GM18499 (cell line): Measurements from ENCODE around the gene TMEM107.
"Not testable (repeated sequence)": the region's sequence is repeated elsewhere in the genome, so short reads cannot be mapped to it uniquely, and the experiment has no call there.

ENCODE experiments used
- ATAC-seq: cut with Tn5 transposase; IDR thresholded peaks from one replicate; pipeline ENCODE4 v1.9.1; 2021; ENCODE audit warnings: moderate number of reproducible peaks; ENCODE audit not compliant: insufficient read depth, unreplicated experiment

The TMEM107 gene

DNA sequence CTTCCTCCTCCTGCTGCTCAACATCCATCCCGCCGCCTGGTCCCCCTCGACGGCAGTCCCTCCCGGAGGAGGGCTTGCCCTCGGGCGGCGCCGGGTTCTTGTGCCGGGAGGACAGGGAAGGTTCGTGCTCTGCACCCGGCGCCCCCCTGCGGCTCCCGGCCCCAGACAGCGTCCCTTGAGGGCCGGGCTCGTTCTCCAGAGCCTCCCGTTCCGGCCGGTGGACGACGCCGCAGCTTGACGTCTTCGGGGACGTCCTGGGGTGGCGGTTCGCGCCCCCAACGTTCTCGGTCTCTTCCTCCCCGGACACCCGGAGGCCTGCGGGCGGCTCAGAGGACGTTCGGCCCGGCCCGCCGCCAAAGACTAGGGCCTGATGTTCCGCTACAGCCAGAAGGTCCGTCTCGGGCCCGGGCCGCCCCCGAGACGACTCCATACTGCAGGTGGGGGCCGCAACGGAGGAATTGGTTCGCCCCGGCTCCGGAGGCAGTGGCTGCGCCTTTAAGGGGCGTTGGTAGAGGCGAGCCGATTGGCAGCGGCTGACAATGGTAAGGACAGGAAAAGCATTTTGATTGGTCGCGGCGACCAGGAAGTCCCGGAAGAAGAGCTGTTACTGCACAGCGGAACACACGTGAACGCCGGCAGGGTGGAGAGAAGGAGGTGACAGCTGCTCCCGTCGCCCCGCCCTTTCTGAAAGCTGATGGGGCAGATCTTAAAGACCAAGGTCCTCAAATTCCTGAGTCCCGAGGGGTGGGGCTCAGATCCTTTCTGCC is 13.7 kb upstream of the TMEM107 start, which contains the start of gene BORCS6:
TSS of gene BORCS6 (minus strand) at position 470 of the 767 bp plus-strand sequence. CDS start at position 430, 40 bp downstream.
- peak; percentile 31 for ATAC-seq

DNA sequence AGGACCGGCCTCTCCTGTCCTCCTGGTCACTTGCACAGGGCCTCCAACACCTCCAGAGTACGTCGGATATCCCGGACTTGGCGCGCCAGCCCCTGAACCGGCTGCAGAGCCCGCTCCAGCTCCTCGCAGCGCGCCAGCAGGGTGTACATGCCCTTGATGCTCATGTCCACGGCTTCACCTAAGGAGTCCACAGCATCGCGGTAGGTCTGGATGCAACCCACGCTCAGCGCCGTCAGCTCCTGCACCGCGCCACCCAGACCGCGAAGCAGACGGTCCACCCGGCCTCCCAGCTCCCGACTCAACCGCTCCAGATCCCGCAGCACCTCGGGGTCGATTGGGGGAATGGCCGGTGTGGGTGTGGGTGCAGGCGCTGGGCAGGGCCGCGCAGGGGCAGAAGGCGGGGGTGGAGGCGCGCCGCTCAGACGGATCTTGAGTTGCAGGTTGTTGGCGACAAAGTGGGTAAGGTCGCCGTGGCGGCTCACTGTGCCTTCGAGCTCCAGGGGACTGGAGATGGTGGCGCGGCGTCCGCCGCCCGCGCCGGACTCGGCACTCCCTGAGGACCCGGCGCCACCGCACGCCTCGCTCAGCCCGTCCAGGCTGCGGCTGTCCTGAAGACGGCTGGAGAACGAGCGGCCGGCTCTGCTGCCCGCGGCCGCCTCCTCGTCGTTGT is 13.0 kb upstream of the TMEM107 start:
- no peak for ATAC-seq

- ATAC-seq, result no peak
Measured at GRCh38 chr17:8188263-8188839, 12.2 kb upstream of the TMEM107 start.

DNA sequence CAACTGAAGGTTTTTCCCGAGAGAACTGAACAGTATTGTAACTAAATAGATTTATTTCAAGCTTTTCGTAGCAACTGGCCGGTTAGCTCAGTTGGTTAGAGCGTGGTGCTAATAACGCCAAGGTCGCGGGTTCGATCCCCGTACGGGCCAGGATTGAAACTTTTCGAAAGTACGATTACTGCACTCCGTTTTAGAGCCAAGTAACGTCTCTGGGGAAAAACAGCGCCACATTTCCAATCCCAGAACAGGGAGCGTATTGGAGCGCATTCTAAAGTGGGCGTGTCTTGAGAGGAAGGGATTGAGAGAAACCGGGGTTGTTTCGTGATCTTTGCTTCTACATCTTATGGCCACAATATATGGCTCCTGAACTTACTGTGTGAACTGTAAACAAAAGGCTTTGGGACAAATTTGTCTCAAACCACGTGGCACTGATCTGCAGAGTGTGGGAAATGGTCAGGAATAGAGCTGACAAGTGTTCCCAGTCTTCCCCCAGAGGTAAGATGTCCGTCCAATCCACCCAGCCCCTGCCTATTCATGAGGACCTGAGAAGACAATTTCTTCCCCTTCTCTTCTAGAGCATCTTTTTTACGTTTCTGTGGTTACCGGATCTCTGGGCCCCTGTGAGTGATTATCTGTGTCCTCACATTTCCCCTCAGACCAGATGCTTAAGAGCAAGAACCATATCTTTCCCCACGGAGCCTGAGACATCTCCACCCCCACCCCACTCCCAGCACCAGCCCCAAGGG is 11.5 kb upstream of the TMEM107 start:
- ATAC-seq, result no peak

- ATAC-seq, result no peak
Measured at GRCh38 chr17:8186787-8187516, 10.8 kb upstream of the TMEM107 start.

DNA sequence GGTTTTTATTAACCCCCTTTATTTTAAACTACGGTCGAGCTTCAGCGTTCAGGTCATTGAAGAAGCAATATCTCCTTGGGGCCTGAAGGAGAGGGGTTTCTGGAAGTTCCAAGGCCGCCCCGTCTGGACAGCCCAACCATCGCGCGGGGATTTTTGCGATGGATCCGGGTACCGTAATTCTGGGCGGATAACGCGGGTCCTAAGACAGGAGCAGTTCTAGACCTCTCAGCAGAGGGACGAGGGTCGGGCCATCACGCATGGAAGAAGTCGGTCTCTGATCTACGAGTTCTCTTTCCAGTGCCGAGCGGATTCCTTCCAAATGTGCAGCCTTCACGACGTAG is 10.2 kb upstream of the TMEM107 start:
- ATAC-seq, result no peak

DNA sequence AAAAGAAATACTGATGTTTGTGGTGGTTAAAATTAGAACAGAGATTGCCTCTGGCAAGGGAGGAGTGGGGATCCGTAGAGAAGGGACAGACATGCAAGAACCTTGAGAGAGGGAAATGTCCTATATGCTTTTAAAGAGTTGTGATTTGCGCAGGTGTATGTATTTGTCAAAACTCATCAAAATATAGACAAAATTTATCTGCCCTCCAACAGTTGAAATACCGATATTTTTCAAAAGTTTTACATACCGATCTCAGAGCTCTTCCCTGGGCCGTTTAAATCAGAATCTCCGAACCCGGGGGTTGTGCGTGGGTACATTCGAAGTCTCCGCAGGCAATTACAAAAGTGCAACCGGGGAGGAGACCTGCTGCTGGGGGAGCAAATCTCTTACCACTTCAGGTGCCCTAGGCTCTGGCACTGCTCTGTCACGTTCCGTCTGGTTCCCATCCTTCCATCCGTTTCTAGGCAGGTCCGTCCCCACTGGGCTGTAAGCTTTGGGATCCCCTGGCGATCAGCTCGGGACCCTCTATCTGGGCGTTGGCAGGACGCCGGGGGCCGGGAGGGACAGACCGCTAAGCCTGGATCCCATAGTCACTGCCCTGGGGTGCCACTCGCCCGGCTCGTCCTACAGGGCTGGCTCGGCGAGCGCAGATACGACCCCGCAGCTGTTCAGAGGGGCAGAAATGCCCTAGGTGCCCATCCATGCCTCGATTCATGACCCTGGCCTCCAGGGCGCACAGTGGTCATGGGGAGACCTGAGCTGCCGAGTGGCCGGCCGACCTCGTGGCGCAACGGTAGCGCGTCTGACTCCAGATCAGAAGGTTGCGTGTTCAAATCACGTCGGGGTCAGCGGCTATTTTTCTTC is 9.6 kb upstream of the TMEM107 start:
- no peak for ATAC-seq

DNA sequence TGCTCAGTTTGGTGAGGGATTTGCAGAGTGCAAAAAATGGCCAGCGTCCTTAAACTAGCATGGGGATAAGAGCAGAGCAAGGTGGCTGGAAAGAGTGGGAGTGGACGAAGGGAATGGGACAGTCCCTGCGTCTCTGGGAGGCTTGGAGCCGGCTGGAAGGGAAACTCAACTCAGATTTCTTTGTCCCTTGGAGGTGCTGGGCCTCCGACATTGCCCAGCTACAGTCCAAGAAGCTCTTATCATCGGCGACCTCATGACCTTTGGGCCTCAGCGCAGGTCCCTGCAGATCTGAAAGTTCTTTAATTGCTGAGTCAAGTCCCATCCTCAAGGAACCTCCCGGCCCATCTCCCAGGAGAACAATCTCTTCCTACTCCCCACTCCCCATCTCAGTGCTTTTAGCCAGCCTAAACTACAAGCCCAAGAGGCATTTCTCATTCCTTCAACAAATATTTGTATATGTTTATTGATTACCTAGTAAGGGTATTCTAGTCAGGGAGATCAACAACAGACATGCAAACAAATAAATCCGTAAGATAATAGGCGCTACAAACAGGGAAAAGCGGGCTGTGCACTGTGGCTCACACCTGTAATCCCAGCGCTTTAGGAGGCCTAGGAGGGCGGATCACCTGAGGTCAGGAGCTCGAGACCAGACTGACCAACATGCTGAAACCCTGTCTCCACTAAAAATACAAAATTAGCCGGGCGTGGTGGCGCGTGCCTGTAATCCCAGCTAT is 985 bp upstream of the TMEM107 start:
- ATAC-seq, result no peak

- ATAC-seq, result no peak
Measured at GRCh38 chr17:8175795-8176196, 384 bp downstream of the TMEM107 start.

- no peak for ATAC-seq
Measured at GRCh38 chr17:8173871-8174322, 2.3 kb downstream of the TMEM107 start.

GRCh38 chr17:8173056-8173870 is 2.9 kb downstream of the TMEM107 start:
- ATAC-seq, result peak; percentile 64

GRCh38 chr17:8170186-8170585 is 6.0 kb downstream of the TMEM107 start:
- not testable (repeated sequence) for ATAC-seq

- ATAC-seq, result no peak
Measured at GRCh38 chr17:8167526-8167925, 8.7 kb downstream of the TMEM107 start.

GRCh38 chr17:8166731-8167130 is 9.4 kb downstream of the TMEM107 start:
- ATAC-seq, result no peak

GRCh38 chr17:8164815-8165131 is 11.4 kb downstream of the TMEM107 start:
- ATAC-seq, result no peak

DNA sequence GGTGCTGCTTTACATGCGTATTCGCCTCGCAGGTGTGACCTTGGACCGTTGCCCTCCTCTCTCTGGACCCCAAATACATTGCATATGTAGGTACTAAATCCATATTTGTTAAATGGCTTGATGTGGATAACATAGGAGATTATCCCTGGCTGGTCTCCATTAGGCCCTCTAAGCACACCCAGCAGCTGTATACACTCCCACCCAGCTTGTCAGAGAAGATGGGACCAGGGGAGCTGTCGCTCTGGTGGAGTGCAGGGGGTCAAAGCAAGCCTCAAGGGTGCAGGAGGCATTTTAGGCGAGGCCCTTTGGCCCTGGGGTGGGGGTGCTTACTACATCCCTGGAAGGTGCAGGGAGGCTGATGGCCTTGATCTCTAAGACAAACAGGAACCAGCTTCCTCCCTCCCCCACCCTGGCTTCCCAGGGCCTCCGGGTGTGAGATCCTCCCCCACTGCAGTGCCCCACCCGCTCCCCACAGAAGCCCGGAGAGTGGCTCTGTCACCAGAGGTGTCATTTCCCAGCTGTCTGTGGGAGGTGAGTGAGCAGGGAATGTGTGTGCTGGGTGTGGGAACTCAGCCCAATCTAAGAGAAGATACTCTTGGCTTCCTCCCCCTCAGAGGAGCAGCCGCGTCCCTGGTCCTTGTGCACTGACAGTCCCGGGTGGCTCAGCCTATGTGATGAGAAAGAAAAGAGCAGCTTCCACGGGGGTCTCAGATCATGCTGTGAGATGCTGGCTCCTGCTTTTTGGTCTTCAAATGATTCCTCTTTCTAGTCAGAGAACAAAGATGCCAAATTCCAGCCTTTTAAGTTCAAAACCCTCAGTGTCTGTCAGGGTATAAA is 12.0 kb downstream of the TMEM107 start:
- no peak for ATAC-seq
